ENCODE results near the gene B3GNT7. TPM values are rescaled to one million over a fixed set of nuclear protein-coding genes. Genes with fewer than 3 reads are reported as not detected.

B3GNT7 gene
- total and polyA plus RNA-seq, 2 of the 8 experiments (the other 6 are each of a cell fraction or from before 2014, with no cell fraction given) = 26.4 to 73.1 TPM

DNA sequence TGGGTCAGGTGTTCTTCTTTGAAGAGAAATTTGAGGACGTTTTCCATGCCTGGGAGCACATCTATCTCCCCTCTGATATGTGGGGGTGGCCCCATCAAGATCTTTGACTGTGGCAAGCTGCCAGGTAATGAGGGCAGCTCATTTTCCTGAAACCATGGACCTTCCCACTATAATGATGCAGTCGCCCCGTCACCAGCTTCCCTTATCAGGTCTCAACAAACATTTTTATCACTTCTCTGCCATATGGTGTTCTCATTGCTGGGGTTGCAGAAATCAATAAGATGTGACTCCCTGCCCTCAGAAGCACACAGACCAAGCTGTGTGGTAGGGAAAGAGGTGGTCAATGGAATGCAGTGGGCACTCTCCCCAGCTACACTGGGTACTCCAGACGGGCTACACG is 48.4 kb upstream of the B3GNT7 start:
- ChIA-PET CTCF (ENCODE audit: partially characterized antibody) (interaction anchor here (0.6 to 2.6 kb wide), 16 partner anchors 12 to 144 kb away, joined by 3 to 9 read pairs (median 4); no protein-coding TSS in a partner anchor), POLR2A (ENCODE audit: partially characterized antibody) (interaction anchor here (0.7 to 1.5 kb wide), 3 partner anchors 12 to 26 kb away, joined by 3 read pairs; no protein-coding TSS in a partner anchor)
- DNase-seq (ENCODE audit: low read depth in 1 of 2, low spot score in 2 of 2) (no peak), FAIRE-seq (no peak)
- Histone ChIP-seq H2BK5ac (ENCODE audit: low read depth, low read length) (no peak overlapping the region), H2AFZ (ENCODE audit: low read length) (no peak overlapping the region), H3K9me3 (ENCODE audit: insufficient read depth in 2 of 2, low read depth in 1 of 2, low read length in 1 of 2) (no peaks in the 10 kb centered on the region), H3K23me2 (ENCODE audit: low read depth, low read length) (no peaks in the 10 kb centered on the region; the same call in 1 of the 2 replicates), H4K20me1 (replicated peaks in 1 of 2; ENCODE audit: control insufficient read depth in 1 of 2, insufficient read depth in 2 of 2, low read length in 2 of 2) (no peaks in the 10 kb centered on the region), H3K27me3 (replicated peaks in 1 of 4; ENCODE audit: control insufficient read depth in 3 of 4, extremely low read depth in 1 of 4, insufficient read depth in 3 of 4, low read length in 3 of 4) (no peaks in the 10 kb centered on the region), H2BK12ac (ENCODE audit: low read depth, low read length) (no peak overlapping the region), H2BK15ac (ENCODE audit: low read length) (no peak overlapping the region), H3K18ac (ENCODE audit: extremely low read depth, low read length) (no peak overlapping the region), H3K36me3 (ENCODE audit: control insufficient read depth in 2 of 4, insufficient read depth in 4 of 4, low read length in 3 of 4) (no peaks in the 10 kb centered on the region; a peak in 1 of 8 replicates), H4K91ac (replicated peaks; ENCODE audit: insufficient read length, low read length) (no peak overlapping the region), H3K79me1 (ENCODE audit: low read depth, low read length) (no peaks in the 10 kb centered on the region), H3K4me2 (ENCODE audit: insufficient read depth in 1 of 2, low read depth in 2 of 2, low read length in 2 of 2) (no peak overlapping the region), H4K5ac (ENCODE audit: insufficient read length, low read depth, low read length) (no peak overlapping the region), H4K8ac (ENCODE audit: extremely low read depth, insufficient read depth, low read length) (no peak overlapping the region), H3K56ac (replicated peaks; ENCODE audit: insufficient read length, low read depth, low read length) (no peak overlapping the region), H3K14ac (ENCODE audit: insufficient read length) (no peak overlapping the region), H3K79me2 (ENCODE audit: control insufficient read depth in 1 of 2, insufficient read depth in 2 of 2, low read length in 2 of 2) (no peaks in the 10 kb centered on the region), H3K4ac (replicated peaks; ENCODE audit: insufficient read length, low read depth, low read length) (no peak overlapping the region), H2AK5ac (ENCODE audit: low read depth, low read length) (no peak overlapping the region), H3K4me3 (ENCODE audit: extremely low read depth in 1 of 4, insufficient read depth in 2 of 4, low read depth in 3 of 4, low read length in 4 of 4) (no peak overlapping the region), H2BK20ac (ENCODE audit: low read length) (no peak overlapping the region), H3K27ac (ENCODE audit: low read depth, low read length) (no peak overlapping the region), H3K9ac (replicated peaks in 1 of 4; ENCODE audit: extremely low read depth in 1 of 4, low read depth in 3 of 4, low read length in 3 of 4) (no peak overlapping the region), H2BK120ac (replicated peaks; ENCODE audit: low read depth, low read length) (no peak overlapping the region), H3K23ac (ENCODE audit: insufficient read length) (no peak overlapping the region), H3K4me1 (replicated peaks in 1 of 4; ENCODE audit: control insufficient read depth in 3 of 4, insufficient read depth in 4 of 4, low read length in 3 of 4) (peaks cover 0 to 5% (median 2%) of the 10 kb centered on the region in 4 experiments; a peak in 2 of 7 replicates)
- 93% methylated on average over 5 of the region's 5 CpGs; no CpG with 5 or more reads in 1 of the 2 experiments for WGBS, 2 experiments (ENCODE audit: extremely low coverage in 1 of 2, insufficient coverage in 1 of 2, insufficient read length in 1 of 2, insufficient replicate concordance in 2 of 2, low coverage in 1 of 2, low lambda C conversion rate in 2 of 2, missing lambda C conversion rate in 1 of 2)
- no peak for TF ChIP-seq EZH2 (IDR thresholded peaks at IDR 0.05; ENCODE audit: low read depth, low read length, severe bottlenecking)
- no peak for TF ChIP-seq SUZ12 (IDR thresholded peaks at IDR 0.05; ENCODE audit: low read length)
- TF ChIP-seq JUND (IDR thresholded peaks at IDR 0.05; ENCODE audit: low read length) = no peak
- no peak for TF ChIP-seq CBX5 (IDR thresholded peaks at IDR 0.05; ENCODE audit: low read depth, low read length)
- TF ChIP-seq CREB1 (IDR thresholded peaks at IDR 0.05) = no peak
- no peak for TF ChIP-seq POLR2AphosphoS5 (IDR thresholded peaks at IDR 0.05; ENCODE audit: low read depth, low read length)
- TF ChIP-seq SP1 (IDR thresholded peaks at IDR 0.05; ENCODE audit: low read depth, low read length) = no peak
- no peak for TF ChIP-seq SP2 (IDR thresholded peaks at IDR 0.05; ENCODE audit: low read length)
- TF ChIP-seq, protein P1, sequence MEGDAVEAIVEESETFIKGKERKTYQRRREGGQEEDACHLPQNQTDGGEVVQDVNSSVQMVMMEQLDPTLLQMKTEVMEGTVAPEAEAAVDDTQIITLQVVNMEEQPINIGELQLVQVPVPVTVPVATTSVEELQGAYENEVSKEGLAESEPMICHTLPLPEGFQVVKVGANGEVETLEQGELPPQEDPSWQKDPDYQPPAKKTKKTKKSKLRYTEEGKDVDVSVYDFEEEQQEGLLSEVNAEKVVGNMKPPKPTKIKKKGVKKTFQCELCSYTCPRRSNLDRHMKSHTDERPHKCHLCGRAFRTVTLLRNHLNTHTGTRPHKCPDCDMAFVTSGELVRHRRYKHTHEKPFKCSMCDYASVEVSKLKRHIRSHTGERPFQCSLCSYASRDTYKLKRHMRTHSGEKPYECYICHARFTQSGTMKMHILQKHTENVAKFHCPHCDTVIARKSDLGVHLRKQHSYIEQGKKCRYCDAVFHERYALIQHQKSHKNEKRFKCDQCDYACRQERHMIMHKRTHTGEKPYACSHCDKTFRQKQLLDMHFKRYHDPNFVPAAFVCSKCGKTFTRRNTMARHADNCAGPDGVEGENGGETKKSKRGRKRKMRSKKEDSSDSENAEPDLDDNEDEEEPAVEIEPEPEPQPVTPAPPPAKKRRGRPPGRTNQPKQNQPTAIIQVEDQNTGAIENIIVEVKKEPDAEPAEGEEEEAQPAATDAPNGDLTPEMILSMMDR (IDR thresholded peaks at IDR 0.05; ENCODE audit: control extremely low read depth in 1 of 3, insufficient read depth in 1 of 3, low read depth in 1 of 3, low read length in 3 of 3) = no peak
- TF ChIP-seq SRF (IDR thresholded peaks at IDR 0.05; ENCODE audit: low read depth, low read length) = no peak
- no peak for TF ChIP-seq YY1 (IDR thresholded peaks at IDR 0.05; ENCODE audit: low read depth, low read length)
- TF ChIP-seq KDM5A (IDR thresholded peaks at IDR 0.05; ENCODE audit: low read length) = no peak
